Naive B cell (primary cell): Measurements from ENCODE around the gene CSKMT. TPM values are rescaled to one million over a fixed set of nuclear protein-coding genes. Genes with fewer than 3 reads are reported as not detected.
"Not testable (repeated sequence)": the region's sequence is repeated elsewhere in the genome, so short reads cannot be mapped to it uniquely, and the experiment has no call there.

Experiments
- ATAC-seq, 2 donors: fragments of 150-1000 bp; cut with Tn5 transposase; 2 replicates each; pipeline ENCODE4 v1.10.0; 2021; ENCODE audit warnings: low read depth in 2 of 2, mild to moderate bottlenecking in 2 of 2, moderate library complexity in 2 of 2
- DNase-seq: peaks from one replicate; pipeline ENCODE4 v3.0.0; 2022
- H3K27ac Mint-ChIP-seq, 6 donors: one replicate each; pipeline ENCODE4 v1.8.0; 2020 to 2022; ENCODE audit warnings: mild to moderate bottlenecking in 6 of 6, mixed read lengths in 6 of 6, moderate library complexity in 5 of 6, inconsistent platforms in 2 of 6
- H3K27me3 Mint-ChIP-seq, 3 donors: one replicate each; pipeline ENCODE4 v1.8.0; 2021 to 2022; ENCODE audit warnings: mixed read lengths in 3 of 3, mild to moderate bottlenecking in 1 of 3
- H3K36me3 Mint-ChIP-seq, 2 donors: one replicate each; pipeline ENCODE4 v1.8.0; 2020 to 2022; ENCODE audit warnings: mixed read lengths in 2 of 2, inconsistent platforms in 1 of 2, mild to moderate bottlenecking in 1 of 2
- H3K4me1 Mint-ChIP-seq, 3 donors: one replicate each; pipeline ENCODE4 v1.8.0; 2020 to 2022; ENCODE audit warnings: mixed read lengths in 3 of 3, inconsistent platforms in 1 of 3, mild to moderate bottlenecking in 1 of 3, moderate library complexity in 1 of 3
- H3K4me3 Mint-ChIP-seq, 8 donors: one replicate each; pipeline ENCODE4 v1.8.0; 2020 to 2022; ENCODE audit warnings: mild to moderate bottlenecking in 8 of 8, mixed read lengths in 8 of 8, moderate library complexity in 8 of 8, inconsistent platforms in 2 of 8
- H3K9me3 Mint-ChIP-seq, 7 donors: one replicate each; pipeline ENCODE4 v1.8.0; 2020 to 2022; ENCODE audit warnings: mixed read lengths in 7 of 7, mild to moderate bottlenecking in 5 of 7, inconsistent platforms in 2 of 7, moderate library complexity in 1 of 7
- polyA plus RNA-seq, 6 donors: library from polyadenylated mRNA; unstranded; fragments of 300-500 nt; fragmentation: Illumina TruSeq; gene quantifications; one replicate each; pipeline ENCODE4 v1.2.3, GENCODE V29; 2021; ENCODE audit warnings: low read depth in 6 of 6

The CSKMT gene
- polyA plus RNA-seq, 6 donors from 2014 or later, result 2.1 to 8.4 (median 4.8) TPM

DNA sequence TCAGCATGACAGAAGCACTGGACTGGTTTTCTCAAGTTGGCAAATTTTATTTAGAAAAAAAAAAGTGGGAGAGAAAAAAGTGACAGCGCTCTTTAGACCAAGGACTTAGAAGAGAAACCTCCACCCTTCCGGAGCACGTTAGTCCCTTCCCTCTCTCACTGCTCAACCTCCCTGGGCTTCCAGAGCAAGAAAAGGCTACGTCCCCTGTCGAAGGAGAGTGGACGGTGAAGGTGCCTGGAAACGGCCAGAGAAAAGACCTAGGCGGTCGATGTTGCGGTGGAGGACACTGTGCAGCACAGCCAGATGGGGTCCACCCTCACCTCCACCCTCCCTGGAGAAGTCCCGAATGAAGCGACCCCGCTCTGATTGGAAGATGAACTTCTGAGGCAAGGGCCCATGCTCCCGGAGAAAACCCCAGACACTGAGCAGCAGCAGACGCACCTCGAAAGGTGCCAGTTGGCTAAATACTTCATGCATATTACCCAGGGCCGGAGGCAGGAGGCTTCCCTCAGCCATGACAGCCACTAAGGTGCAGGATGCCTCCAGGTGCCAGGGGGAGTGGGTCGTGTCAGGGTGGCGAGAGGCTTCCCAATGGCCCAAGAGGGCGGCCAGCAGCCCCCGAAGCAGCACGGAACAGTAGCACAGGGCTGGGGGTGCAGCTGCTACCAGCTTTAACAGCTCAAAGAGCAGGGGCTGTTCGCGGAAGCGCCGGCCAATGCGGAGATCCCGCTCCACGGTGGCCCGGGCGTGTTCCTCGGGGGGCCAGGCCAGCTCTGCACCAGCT lies 18.1 kb upstream of the CSKMT start:
- ATAC-seq (no peak), DNase-seq (no peak)
- Mint-ChIP-seq H3K27me3 (no peaks in the 10 kb centered on the region), H3K9me3 (no peaks in the 10 kb centered on the region), H3K36me3 (no peaks in the 10 kb centered on the region), H3K27ac (peak overlapping the region in 5 of 6 donors; percentile 89 to 98 (median 93)), H3K4me1 (peaks cover 12 to 33% (median 31%) of the 10 kb centered on the region in 3 donors), H3K4me3 (peak overlapping the region; percentile 77 to 97 (median 94))

GRCh38 chr11:62647609-62648005 lies 17.5 kb upstream of the CSKMT start:
- peaks cover 17 to 39% (median 37%) of the 10 kb centered on the region in 3 donors for H3K4me1 Mint-ChIP-seq
- H3K9me3 Mint-ChIP-seq, result no peaks in the 10 kb centered on the region
- no peaks in the 10 kb centered on the region for H3K36me3 Mint-ChIP-seq
- H3K27me3 Mint-ChIP-seq, result no peaks in the 10 kb centered on the region
- no peak for DNase-seq
- H3K4me3 Mint-ChIP-seq, result peak overlapping the region in 2 of 8 donors; percentile 16 to 25
- H3K27ac Mint-ChIP-seq, result no peak overlapping the region
- no peak for ATAC-seq

DNA sequence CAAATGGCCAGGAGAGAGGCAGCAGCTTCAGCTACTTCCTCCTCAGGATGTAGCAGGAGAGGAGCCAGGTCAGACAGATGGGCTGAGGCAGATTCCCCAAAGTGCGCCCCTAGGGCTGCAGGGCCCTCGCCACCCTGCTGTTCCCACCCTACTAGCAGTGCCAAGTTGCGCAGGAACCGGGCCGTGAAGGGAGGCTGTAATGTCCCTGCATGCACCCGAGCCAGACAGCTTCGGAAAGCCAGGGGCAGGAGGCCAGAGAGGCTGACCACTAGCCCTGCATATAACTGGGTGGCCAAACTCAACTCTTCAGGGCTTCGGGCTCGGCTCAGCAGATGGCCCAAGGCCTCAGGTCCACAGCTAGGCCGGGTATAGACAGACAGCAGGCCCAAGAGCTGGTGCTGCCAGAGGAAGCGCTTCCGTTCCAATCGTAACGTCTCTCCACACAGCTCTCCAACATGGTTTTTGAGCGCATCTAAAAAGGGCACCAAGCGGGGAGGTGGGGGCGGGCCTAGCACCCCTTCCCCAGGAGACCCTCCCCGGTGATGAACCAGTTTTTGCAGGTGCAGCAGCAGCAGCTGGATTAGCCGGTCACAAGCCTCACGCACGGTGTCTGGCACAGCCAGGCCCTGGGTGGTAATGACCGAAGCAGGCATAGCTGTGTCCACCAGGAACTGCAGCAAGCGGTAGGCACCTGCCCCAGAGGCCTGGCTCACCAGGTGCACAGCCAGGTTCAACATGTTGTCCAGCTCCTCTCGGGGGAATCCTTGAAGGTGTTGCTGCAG lies 16.7 kb upstream of the CSKMT start:
- Mint-ChIP-seq H3K36me3 (no peaks in the 10 kb centered on the region), H3K27me3 (no peaks in the 10 kb centered on the region), H3K4me1 (peaks cover 19 to 44% (median 42%) of the 10 kb centered on the region in 3 donors), H3K9me3 (peaks cover 0 to under 1% (median 0%) of the 10 kb centered on the region in 7 donors), H3K4me3 (peak overlapping the region in 2 of 8 donors; percentile 19 to 52), H3K27ac (peak overlapping the region in 1 of 6 donors; percentile 85)
- DNase-seq (no peak), ATAC-seq (no peak)

DNA sequence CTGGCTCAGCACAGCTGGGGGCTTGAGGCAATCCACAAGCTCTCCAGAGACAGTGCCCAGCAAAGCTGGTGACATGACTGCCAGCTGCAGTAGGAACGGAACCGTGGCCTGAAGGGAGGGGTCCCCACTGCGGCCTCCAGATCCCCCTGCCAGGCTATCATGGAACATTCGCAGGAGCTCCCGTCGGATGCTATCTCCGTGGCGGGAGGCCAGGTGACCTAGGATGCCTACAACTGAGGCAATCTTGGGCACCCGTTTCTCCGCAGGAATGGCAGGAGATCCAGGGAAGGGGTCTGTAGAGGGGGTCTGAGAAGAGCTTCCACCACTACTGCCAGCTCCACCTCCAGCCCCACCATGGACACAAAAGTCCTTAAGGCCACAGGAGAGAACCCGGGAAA lies 16.1 kb upstream of the CSKMT start:
- DNase-seq (no peak), ATAC-seq (no peak)
- no peaks in the 10 kb centered on the region for H3K27me3 Mint-ChIP-seq
- H3K36me3 Mint-ChIP-seq, result no peaks in the 10 kb centered on the region
- H3K4me3 Mint-ChIP-seq, result peak overlapping the region in 1 of 8 donors; percentile 45
- peaks cover 0 to 4% (median 0%) of the 10 kb centered on the region in 7 donors for H3K9me3 Mint-ChIP-seq
- peaks cover 22 to 46% (median 45%) of the 10 kb centered on the region in 3 donors for H3K4me1 Mint-ChIP-seq
- no peak overlapping the region for H3K27ac Mint-ChIP-seq

- Mint-ChIP-seq H3K4me3 (peak overlapping the region in 1 of 8 donors; percentile 45), H3K27ac (peak overlapping the region in 1 of 6 donors; percentile 80), H3K36me3 (no peaks in the 10 kb centered on the region), H3K9me3 (peaks cover 0 to 4% (median 0%) of the 10 kb centered on the region in 7 donors), H3K4me1 (peaks cover 22 to 45% (median 40%) of the 10 kb centered on the region in 3 donors), H3K27me3 (no peaks in the 10 kb centered on the region)
- no peak for DNase-seq
- no peak for ATAC-seq
These were observed 15.6 kb upstream of the CSKMT start for GRCh38 chr11:62649486-62649885.

DNA sequence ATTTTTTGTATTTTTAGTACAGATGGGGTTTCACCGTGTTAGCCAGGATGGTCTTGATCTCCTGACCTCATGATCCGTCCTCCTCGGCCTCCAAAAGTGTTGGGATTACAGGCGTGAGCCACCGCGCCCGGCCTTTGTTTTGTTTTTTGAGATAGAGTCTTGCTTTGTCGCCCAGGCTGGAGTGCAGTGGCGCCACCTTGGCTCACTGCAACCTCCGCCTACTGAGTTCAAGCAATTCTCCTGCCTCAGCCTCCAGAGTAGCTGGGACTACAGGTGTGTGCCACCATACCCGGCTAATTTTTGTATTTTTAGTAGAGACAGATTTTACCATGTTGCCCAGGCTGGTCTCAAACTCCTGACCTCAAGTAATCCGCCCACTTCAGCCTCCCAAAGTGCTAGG lies 14.8 kb upstream of the CSKMT start:
- Mint-ChIP-seq H3K4me3 (peak overlapping the region in 2 of 8 donors; percentile 45 to 63), H3K4me1 (peaks cover 19 to 40% (median 38%) of the 10 kb centered on the region in 3 donors)
- H3K9me3 Mint-ChIP-seq, H3K27ac Mint-ChIP-seq, DNase-seq, ATAC-seq, H3K27me3 Mint-ChIP-seq, H3K36me3 Mint-ChIP-seq: not testable (repeated sequence)

DNA sequence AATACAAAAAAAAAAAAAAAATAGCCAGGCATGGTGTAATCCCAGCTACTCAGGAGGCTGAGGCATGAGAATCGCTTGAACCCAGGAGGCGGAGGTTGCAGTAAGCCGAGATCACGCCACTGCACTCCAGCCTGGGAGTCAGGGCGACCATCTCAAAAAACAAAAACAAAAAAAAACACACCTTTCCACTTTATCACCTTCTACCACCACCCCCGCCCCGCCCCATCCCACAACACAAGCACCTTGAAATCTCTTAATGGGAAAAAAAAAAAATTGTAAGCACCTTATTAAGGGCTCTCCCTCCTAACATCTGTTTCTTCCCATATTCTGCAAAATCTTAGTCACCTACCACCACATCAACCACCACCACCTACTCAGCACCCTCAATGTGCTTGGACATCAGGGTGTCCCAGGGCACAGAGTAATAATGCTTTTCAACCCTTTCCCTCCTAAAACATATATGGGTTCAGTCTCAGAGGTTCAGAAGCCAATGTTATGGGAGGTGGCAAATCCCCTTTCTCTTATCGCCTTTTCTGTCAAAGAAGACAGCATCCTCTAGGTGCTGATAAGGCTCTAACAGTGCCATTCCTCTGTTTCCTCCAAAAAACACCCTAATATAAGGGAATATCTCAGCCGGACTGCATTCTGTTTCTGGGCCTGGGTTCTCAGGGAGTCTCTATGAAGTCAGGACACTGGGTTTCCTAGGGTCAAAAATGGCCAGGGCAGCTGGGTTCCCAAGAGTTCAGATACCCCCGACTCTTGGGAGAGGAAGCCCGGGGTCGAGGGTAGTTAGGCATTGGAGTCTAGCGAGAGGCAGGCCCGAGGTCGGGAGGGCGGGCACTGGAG lies 12.7 kb upstream of the CSKMT start:
- Mint-ChIP-seq H3K27me3 (no peaks in the 10 kb centered on the region), H3K4me3 (peak overlapping the region; percentile 90 to 97 (median 94)), H3K36me3 (no peaks in the 10 kb centered on the region), H3K9me3 (peaks cover 0 to 4% (median 0%) of the 10 kb centered on the region in 7 donors), H3K27ac (peak overlapping the region; percentile 21 to 95 (median 94)), H3K4me1 (peaks cover 10 to 26% (median 24%) of the 10 kb centered on the region in 3 donors)
- ATAC-seq, result no peak
- no peak for DNase-seq

DNA sequence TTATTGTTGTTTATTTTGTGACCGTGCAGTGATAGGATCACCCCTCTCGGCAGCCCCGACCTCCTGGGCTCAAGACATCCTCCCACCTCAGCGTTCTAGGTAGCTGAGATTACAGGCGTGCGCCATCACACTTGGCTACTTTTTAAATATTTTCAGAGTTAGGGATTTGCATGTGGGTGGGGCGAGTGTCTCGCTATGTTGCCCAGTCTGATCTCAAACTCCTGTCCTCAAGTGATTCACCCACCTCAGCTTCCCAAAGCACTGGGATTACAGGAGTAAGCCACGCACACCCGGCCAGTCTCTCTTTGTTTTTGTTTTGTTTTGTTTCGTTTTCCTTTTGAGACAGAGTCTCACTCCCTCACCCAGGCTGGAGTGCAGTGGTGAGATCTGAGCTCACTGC lies 10.8 kb upstream of the CSKMT start:
- Mint-ChIP-seq H3K27ac (peak overlapping the region in 3 of 6 donors; percentile 64 to 97 (median 78)), H3K36me3 (no peaks in the 10 kb centered on the region), H3K4me3 (peak overlapping the region; percentile 41 to 91 (median 64)), H3K27me3 (no peaks in the 10 kb centered on the region), H3K9me3 (peaks cover 0 to 4% (median 0%) of the 10 kb centered on the region in 7 donors), H3K4me1 (peaks cover 10 to 26% (median 24%) of the 10 kb centered on the region in 3 donors)
- ATAC-seq, result no peak
- DNase-seq, result no peak

GRCh38 chr11:62656796-62657429 lies 8.2 kb upstream of the CSKMT start:
- ATAC-seq (no peak), DNase-seq (no peak)
- H3K36me3 Mint-ChIP-seq, result no peaks in the 10 kb centered on the region
- peak overlapping the region in 1 of 8 donors; percentile 72 for H3K4me3 Mint-ChIP-seq
- no peaks in the 10 kb centered on the region for H3K27me3 Mint-ChIP-seq
- peaks cover 10 to 22% (median 19%) of the 10 kb centered on the region in 3 donors for H3K4me1 Mint-ChIP-seq
- H3K9me3 Mint-ChIP-seq, result peaks cover 0 to 4% (median 0%) of the 10 kb centered on the region in 7 donors
- H3K27ac Mint-ChIP-seq, result no peak overlapping the region

GRCh38 chr11:62664405-62665074 lies 572 bp upstream of the CSKMT start:
- Mint-ChIP-seq H3K27ac (peak overlapping the region; percentile 82 to 99 (median 96)), H3K27me3 (no peaks in the 10 kb centered on the region), H3K36me3 (peaks cover 7% of the 10 kb centered on the region in 2 donors), H3K4me1 (peaks cover 25 to 54% (median 41%) of the 10 kb centered on the region in 3 donors), H3K9me3 (no peaks in the 10 kb centered on the region), H3K4me3 (peak overlapping the region; percentile 95 to 100 (median 97))
- DNase-seq, result no peak
- peak; percentile 45 to 46 for ATAC-seq

DNA sequence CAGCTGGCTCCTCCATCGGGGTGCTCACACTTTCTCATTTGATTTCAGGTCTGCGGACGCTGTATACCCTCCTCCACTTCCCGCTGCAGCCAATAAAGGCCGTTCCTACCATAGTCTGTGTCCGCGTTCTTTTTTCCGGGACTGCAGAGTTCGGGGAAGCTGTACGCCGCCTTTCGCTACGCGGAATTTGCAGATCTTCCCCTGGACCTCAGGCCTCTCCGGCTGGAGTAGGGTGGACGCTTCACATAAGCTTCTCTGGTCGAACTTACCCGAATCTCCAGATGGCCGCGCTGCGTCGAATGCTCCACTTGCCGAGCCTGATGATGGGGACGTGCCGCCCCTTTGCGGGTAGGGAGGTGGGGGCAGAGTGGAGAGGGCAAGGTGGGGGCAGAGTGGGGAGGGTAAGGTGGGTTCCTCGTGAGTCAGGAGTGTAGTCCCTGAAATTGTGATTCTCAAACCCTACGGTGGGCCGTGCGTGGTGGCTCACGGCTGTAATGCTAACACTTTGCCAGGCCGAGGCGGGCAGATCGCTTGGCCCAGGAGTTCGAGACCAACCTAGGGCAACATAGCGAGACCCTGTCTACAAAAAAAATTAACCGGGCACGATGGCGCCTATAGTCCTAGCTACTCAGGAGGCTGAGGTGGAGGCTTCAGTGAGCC lies 617 bp downstream of the CSKMT start:
- Mint-ChIP-seq H3K9me3 (no peaks in the 10 kb centered on the region), H3K4me1 (peaks cover 26 to 64% (median 42%) of the 10 kb centered on the region in 3 donors), H3K4me3 (peak overlapping the region; percentile 95 to 100 (median 97)), H3K27ac (peak overlapping the region; percentile 82 to 99 (median 96)), H3K36me3 (peaks cover 7% of the 10 kb centered on the region in 2 donors), H3K27me3 (no peaks in the 10 kb centered on the region)
- DNase-seq (peak; percentile 37), ATAC-seq (peak; percentile 20 to 24)
